Measurements from ENCODE around the gene ACTL10.
"Not testable (repeated sequence)": the region's sequence is repeated elsewhere in the genome, so short reads cannot be mapped to it uniquely, and the experiment has no call there.

Gene ACTL10

GRCh38 chr20:33666293-33667244 lies at the start of gene ACTL10:
TSS of gene ACTL10 (plus strand) at chr20:33666943. CDS start at chr20:33667498, 555 bp downstream.
- Mint-ChIP-seq H3K4me3 (peak within 1 kb of the TSS; percentile 90), H3K36me3 (ENCODE audit: low read depth) (peaks cover 2% of the 10 kb centered on the region), H3K4me1 (peaks cover 29% of the 10 kb centered on the region), H3K9me3 (no peaks in the 10 kb centered on the region), H3K27ac (peak within 1 kb of the TSS; percentile 89), H3K27me3 (no peaks in the 10 kb centered on the region)
- DNase-seq: peak; percentile 91
- ATAC-seq: peak; percentile 70

- ATAC-seq: no peak
- H3K27me3 Mint-ChIP-seq: no peaks in the 10 kb centered on the region
- no peak overlapping the region for H3K4me3 Mint-ChIP-seq
- peaks cover 16% of the 10 kb centered on the region for H3K36me3 Mint-ChIP-seq (ENCODE audit: low read depth)
- DNase-seq: no peak
- H3K4me1 Mint-ChIP-seq: peaks cover 11% of the 10 kb centered on the region
- H3K9me3 Mint-ChIP-seq: no peaks in the 10 kb centered on the region
- H3K27ac Mint-ChIP-seq: no peak overlapping the region
Measured at GRCh38 chr20:33621717-33622400, 44.9 kb upstream of the ACTL10 start.

GRCh38 chr20:33622705-33623365 lies 43.9 kb upstream of the ACTL10 start:
- Mint-ChIP-seq H3K36me3 (ENCODE audit: low read depth) (peaks cover 16% of the 10 kb centered on the region), H3K27ac (no peak overlapping the region), H3K4me3 (no peak overlapping the region), H3K27me3 (no peaks in the 10 kb centered on the region), H3K9me3 (no peaks in the 10 kb centered on the region), H3K4me1 (peaks cover 11% of the 10 kb centered on the region)
- ATAC-seq (no peak), DNase-seq (no peak)

- no peak overlapping the region for H3K4me3 Mint-ChIP-seq
- no peak for DNase-seq
- H3K9me3 Mint-ChIP-seq: no peaks in the 10 kb centered on the region
- H3K36me3 Mint-ChIP-seq (ENCODE audit: low read depth): peaks cover 30% of the 10 kb centered on the region
- peak overlapping the region; percentile 44 for H3K27ac Mint-ChIP-seq
- H3K27me3 Mint-ChIP-seq: no peaks in the 10 kb centered on the region
- peaks cover 11% of the 10 kb centered on the region for H3K4me1 Mint-ChIP-seq
- peak; percentile 68 for ATAC-seq
Measured at GRCh38 chr20:33624399-33624798, 42.3 kb upstream of the ACTL10 start.

- ATAC-seq (no peak), DNase-seq (no peak)
- peaks cover 11% of the 10 kb centered on the region for H3K4me1 Mint-ChIP-seq
- H3K4me3 Mint-ChIP-seq: no peak overlapping the region
- no peaks in the 10 kb centered on the region for H3K9me3 Mint-ChIP-seq
- H3K27me3 Mint-ChIP-seq: no peaks in the 10 kb centered on the region
- no peak overlapping the region for H3K27ac Mint-ChIP-seq
- H3K36me3 Mint-ChIP-seq (ENCODE audit: low read depth): peaks cover 38% of the 10 kb centered on the region
Measured at GRCh38 chr20:33626190-33626589, 40.6 kb upstream of the ACTL10 start.

- no peaks in the 10 kb centered on the region for H3K27me3 Mint-ChIP-seq
- H3K36me3 Mint-ChIP-seq (ENCODE audit: low read depth): peaks cover 38% of the 10 kb centered on the region
Measured at GRCh38 chr20:33627577-33628216, 39.0 kb upstream of the ACTL10 start.

GRCh38 chr20:33629533-33629932 lies 37.2 kb upstream of the ACTL10 start:
- Mint-ChIP-seq H3K27me3 (no peaks in the 10 kb centered on the region), H3K36me3 (ENCODE audit: low read depth) (peaks cover 34% of the 10 kb centered on the region), H3K4me1 (peaks cover 6% of the 10 kb centered on the region), H3K9me3 (no peaks in the 10 kb centered on the region), H3K4me3 (no peak overlapping the region), H3K27ac (no peak overlapping the region)
- ATAC-seq (no peak), DNase-seq (no peak)

More at GRCh38 chr20:33627577-33628216, 39.0 kb upstream of the ACTL10 start:
- ATAC-seq (no peak), DNase-seq (no peak)
- Mint-ChIP-seq H3K27ac (no peak overlapping the region), H3K4me1 (peaks cover 11% of the 10 kb centered on the region), H3K9me3 (no peaks in the 10 kb centered on the region), H3K4me3 (no peak overlapping the region)

- no peak overlapping the region for H3K4me3 Mint-ChIP-seq
- no peak for ATAC-seq
- H3K27ac Mint-ChIP-seq: peak overlapping the region; percentile 37
- H3K4me1 Mint-ChIP-seq: peaks cover 3% of the 10 kb centered on the region
- peaks cover 33% of the 10 kb centered on the region for H3K36me3 Mint-ChIP-seq (ENCODE audit: low read depth)
- no peak for DNase-seq
- no peaks in the 10 kb centered on the region for H3K9me3 Mint-ChIP-seq
- no peaks in the 10 kb centered on the region for H3K27me3 Mint-ChIP-seq
Measured at GRCh38 chr20:33629979-33630378, 36.8 kb upstream of the ACTL10 start.

- Mint-ChIP-seq H3K27me3 (no peaks in the 10 kb centered on the region), H3K36me3 (ENCODE audit: low read depth) (peaks cover 29% of the 10 kb centered on the region), H3K9me3 (no peaks in the 10 kb centered on the region), H3K27ac (peak overlapping the region; percentile 37), H3K4me1 (peaks cover 3% of the 10 kb centered on the region), H3K4me3 (no peak overlapping the region)
- ATAC-seq: no peak
- DNase-seq: no peak
Measured at GRCh38 chr20:33630507-33630906, 36.2 kb upstream of the ACTL10 start.

- H3K27me3 Mint-ChIP-seq, H3K4me1 Mint-ChIP-seq, H3K27ac Mint-ChIP-seq, DNase-seq, H3K9me3 Mint-ChIP-seq, H3K4me3 Mint-ChIP-seq, ATAC-seq: not testable (repeated sequence)
- H3K36me3 Mint-ChIP-seq (ENCODE audit: low read depth): peaks cover 27% of the 10 kb centered on the region
Measured at GRCh38 chr20:33631910-33632309, 34.8 kb upstream of the ACTL10 start.

- Mint-ChIP-seq H3K4me1 (peaks cover 3% of the 10 kb centered on the region), H3K36me3 (ENCODE audit: low read depth) (peaks cover 9% of the 10 kb centered on the region), H3K27ac (no peak overlapping the region), H3K27me3 (no peaks in the 10 kb centered on the region), H3K4me3 (no peak overlapping the region), H3K9me3 (no peaks in the 10 kb centered on the region)
- ATAC-seq: no peak
- DNase-seq: no peak
Measured at GRCh38 chr20:33635341-33635740, 31.4 kb upstream of the ACTL10 start.

GRCh38 chr20:33636776-33637175 lies 30.0 kb upstream of the ACTL10 start:
- Mint-ChIP-seq H3K4me1 (peaks cover 3% of the 10 kb centered on the region), H3K4me3 (no peak overlapping the region), H3K9me3 (no peaks in the 10 kb centered on the region), H3K27me3 (no peaks in the 10 kb centered on the region), H3K27ac (no peak overlapping the region), H3K36me3 (ENCODE audit: low read depth) (peaks cover 4% of the 10 kb centered on the region)
- DNase-seq: no peak
- ATAC-seq: no peak

GRCh38 chr20:33640287-33640686 lies 26.5 kb upstream of the ACTL10 start:
- Mint-ChIP-seq H3K36me3 (ENCODE audit: low read depth) (peaks cover 4% of the 10 kb centered on the region), H3K4me1 (no peaks in the 10 kb centered on the region), H3K9me3 (no peaks in the 10 kb centered on the region), H3K4me3 (no peak overlapping the region), H3K27me3 (no peaks in the 10 kb centered on the region), H3K27ac (no peak overlapping the region)
- DNase-seq: no peak
- no peak for ATAC-seq
